ENCODE measurements around the gene SHC2. TPM values are rescaled to one million over a fixed set of nuclear protein-coding genes. Genes with fewer than 3 reads are reported as not detected.

Gene SHC2
- total and polyA plus RNA-seq, 8 donors = 13.8 to 169 (median 36.6) TPM

DNA sequence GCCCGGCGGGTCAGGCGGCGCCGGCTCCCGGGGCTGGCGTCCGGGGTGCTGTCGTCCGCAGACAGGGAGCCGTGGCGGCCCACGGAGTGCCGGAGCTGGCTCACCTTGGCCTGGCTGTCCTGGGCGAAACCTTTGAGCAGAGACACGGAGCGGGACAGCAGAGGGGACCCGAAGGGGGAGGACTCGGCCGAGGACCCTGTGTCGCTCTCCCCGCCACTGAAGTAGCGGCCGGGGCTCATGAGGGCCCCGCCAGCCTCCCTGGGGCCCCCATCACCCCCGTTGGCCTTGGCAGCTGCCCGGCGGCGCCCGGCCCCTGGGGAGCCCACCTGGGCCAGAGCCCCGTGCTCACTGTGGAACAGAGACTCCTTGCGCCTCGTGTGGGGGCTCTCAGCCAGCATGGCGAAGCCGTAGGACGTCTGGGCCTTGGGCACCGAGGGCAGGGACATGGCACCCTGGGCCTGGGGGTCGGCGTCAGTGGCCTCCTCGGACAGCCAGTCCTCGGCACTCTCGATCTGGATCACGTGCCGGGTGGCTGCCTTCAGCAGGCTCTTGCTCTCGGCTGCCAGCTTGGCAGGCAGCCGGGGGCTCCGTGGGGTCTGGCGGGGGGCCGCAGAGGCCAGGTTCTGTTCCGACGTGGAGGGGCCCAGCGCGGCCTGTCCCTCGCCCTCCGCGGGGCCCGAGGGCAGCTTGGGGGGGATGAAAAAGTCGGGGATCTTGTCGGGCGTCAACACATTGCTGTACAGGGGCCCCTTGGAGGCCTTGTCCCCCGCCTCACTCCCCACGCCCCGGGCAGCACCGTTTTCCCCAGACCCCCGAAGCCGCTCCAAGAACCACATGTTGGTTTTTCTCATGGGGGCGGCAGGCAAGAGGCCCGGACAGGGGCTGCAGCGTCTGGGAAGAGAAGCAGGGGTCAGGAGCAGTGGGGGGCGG, 53.1 kb downstream of the SHC2 start:
- TF ChIP-seq POLR2A (IDR thresholded peaks at IDR 0.05) (no peak), EP300 (IDR thresholded peaks at IDR 0.05) (no peak), POLR2AphosphoS5 (IDR thresholded peaks at IDR 0.05) (no peak)
- TF ChIP-seq, protein P1, sequence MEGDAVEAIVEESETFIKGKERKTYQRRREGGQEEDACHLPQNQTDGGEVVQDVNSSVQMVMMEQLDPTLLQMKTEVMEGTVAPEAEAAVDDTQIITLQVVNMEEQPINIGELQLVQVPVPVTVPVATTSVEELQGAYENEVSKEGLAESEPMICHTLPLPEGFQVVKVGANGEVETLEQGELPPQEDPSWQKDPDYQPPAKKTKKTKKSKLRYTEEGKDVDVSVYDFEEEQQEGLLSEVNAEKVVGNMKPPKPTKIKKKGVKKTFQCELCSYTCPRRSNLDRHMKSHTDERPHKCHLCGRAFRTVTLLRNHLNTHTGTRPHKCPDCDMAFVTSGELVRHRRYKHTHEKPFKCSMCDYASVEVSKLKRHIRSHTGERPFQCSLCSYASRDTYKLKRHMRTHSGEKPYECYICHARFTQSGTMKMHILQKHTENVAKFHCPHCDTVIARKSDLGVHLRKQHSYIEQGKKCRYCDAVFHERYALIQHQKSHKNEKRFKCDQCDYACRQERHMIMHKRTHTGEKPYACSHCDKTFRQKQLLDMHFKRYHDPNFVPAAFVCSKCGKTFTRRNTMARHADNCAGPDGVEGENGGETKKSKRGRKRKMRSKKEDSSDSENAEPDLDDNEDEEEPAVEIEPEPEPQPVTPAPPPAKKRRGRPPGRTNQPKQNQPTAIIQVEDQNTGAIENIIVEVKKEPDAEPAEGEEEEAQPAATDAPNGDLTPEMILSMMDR (IDR thresholded peaks at IDR 0.05) = no peak
- H3K4me3 ChIP-seq = peak overlapping the region in 3 of 4 donors; percentile 44 to 57 (median 54)

DNA sequence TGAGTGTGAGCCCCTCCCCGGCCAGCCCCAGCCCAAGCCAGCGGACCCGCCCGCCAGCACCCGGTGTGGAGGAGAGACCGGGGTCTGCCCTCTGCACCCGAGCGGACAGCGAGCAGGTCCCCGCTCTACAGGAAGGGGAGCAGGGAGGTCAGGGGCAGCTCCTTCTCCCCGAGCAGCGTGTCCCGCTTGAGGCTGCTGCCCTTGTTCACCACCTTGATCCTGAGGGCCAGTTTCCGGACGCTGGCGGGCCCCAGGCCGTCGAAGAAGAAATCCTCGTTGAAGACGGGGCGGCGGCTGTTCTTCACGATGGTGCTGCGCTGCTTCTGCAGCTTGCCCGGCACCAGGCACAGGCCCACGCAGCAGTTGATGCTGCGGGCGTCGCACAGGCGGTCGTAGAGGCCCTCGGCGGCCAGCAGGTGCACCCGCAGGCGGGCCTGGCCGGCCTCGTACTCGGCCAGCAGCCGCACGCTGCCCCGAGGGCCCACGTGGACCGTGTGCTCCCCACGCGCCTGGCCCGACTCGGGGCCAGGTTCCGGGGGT, 53.8 kb downstream of the SHC2 start:
- TF ChIP-seq, protein P1 (IDR thresholded peaks at IDR 0.05) = no peak
- TF ChIP-seq POLR2AphosphoS5 (IDR thresholded peaks at IDR 0.05) = no peak
- no peak for TF ChIP-seq EP300 (IDR thresholded peaks at IDR 0.05)
- TF ChIP-seq POLR2A (IDR thresholded peaks at IDR 0.05) = no peak
- H3K9me3 ChIP-seq = no peaks in the 10 kb centered on the region
- no peak for DNase-seq
- intact Hi-C loops (cut with DNase I; ENCODE audit: low total_unique reads) = no loop called here
- no peak overlapping the region for H3K4me3 ChIP-seq
- H3K36me3 ChIP-seq = no peaks in the 10 kb centered on the region
- no peak overlapping the region for H3K27ac ChIP-seq
- peaks cover 5 to 91% (median 76%) of the 10 kb centered on the region in 3 donors for H3K27me3 ChIP-seq
- H3K4me1 ChIP-seq = peaks cover 18 to 32% (median 29%) of the 10 kb centered on the region in 4 donors
- WGBS, 5 donors = 85 to 89% (median 87%) methylated on average over 21 to 48 of the region's 48 CpGs

More for the DNA sequence above, 53.1 kb downstream of the SHC2 start:
- 69 to 81% (median 77%) methylated on average over 33 to 70 of the region's 70 CpGs for WGBS, 5 donors
- H3K27me3 ChIP-seq = peaks cover 5 to 91% (median 72%) of the 10 kb centered on the region in 3 donors
- peaks cover 18 to 33% (median 29%) of the 10 kb centered on the region in 4 donors for H3K4me1 ChIP-seq
- no peaks in the 10 kb centered on the region for H3K9me3 ChIP-seq
- H3K27ac ChIP-seq = no peak overlapping the region
- no peak for DNase-seq
- intact Hi-C loops (cut with DNase I; ENCODE audit: low total_unique reads) = no loop called here
- no peaks in the 10 kb centered on the region for H3K36me3 ChIP-seq

DNA sequence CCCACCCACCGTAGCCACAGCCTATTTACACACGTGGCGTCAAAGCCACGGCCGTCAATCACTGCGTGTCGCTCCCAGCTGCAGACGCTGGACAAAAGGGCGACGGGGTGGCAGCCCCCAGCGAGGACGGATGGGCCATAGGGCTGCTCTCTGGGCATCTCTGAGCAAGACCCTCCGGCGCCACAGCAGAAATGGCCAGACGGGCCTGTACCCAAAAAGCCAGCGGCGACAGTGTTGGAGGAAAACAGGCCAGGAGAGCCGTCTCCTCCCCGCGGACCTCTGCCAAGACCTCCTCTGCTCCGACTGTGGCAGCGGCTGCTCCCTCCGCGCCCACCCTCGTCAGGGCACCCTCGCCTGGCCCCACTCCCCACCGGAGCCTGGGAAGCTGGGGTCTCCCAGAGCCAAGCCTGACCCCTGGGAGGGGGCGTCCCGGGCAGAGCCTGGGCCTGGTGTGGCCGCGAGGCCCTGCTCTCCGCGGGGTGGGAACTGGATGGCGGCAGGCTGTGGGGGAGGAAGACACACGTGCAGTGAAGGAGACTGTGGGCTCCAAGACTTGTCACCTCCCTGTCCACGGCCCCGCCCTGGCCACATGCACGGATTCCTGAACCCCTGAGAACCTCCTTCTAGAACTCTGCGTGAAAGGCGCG, 54.6 kb downstream of the SHC2 start:
- peaks cover 5 to 91% (median 80%) of the 10 kb centered on the region in 3 donors for H3K27me3 ChIP-seq
- no peaks in the 10 kb centered on the region for H3K9me3 ChIP-seq
- no peak overlapping the region for H3K27ac ChIP-seq
- 54 to 72% (median 60%) methylated on average over 37 to 41 of the region's 41 CpGs for WGBS, 5 donors
- intact Hi-C loops (cut with DNase I; ENCODE audit: low total_unique reads) = no loop called here
- no peak overlapping the region for H3K4me3 ChIP-seq
- TF ChIP-seq POLR2AphosphoS5 (IDR thresholded peaks at IDR 0.05) (no peak), POLR2A (IDR thresholded peaks at IDR 0.05) (no peak), EP300 (IDR thresholded peaks at IDR 0.05) (no peak)
- TF ChIP-seq, protein P1 (IDR thresholded peaks at IDR 0.05) = no peak
- no peaks in the 10 kb centered on the region for H3K36me3 ChIP-seq
- H3K4me1 ChIP-seq = peaks cover 18 to 29% (median 29%) of the 10 kb centered on the region in 4 donors
- no peak for DNase-seq

All from stomach (tissue), 9 donors.